Activated naive CD8-positive, alpha-beta T cell treated with anti-CD3 and anti-CD28 coated beads, Interleukin-2, amount 50 U/mL, for 16 hours (primary cell): ENCODE measurements around the gene ACO2.
A peak's percentile ranks its signal among the peaks of the same experiment; 100 is the strongest.
"Not testable (repeated sequence)": the region's sequence is repeated elsewhere in the genome, so short reads cannot be mapped to it uniquely, and the experiment has no call there.

Experiments used
- DNase-seq: peaks from one replicate; pipeline ENCODE4 v3.0.0-alpha.2; 2020; ENCODE audit warnings: low read depth, low spot score

Gene ACO2

GRCh38 chr22:41468381-41469217, at the start of gene ACO2, which contains the start of gene PHF5A:
Gene ACO2 (plus strand): TSS chr22:41469117. CDS start chr22:41469147, 30 bp downstream.
Gene PHF5A (minus strand): TSS chr22:41468692. CDS start chr22:41468653, 39 bp downstream.
- peak; percentile 95 for DNase-seq

- no peak for DNase-seq
These were observed 43.1 kb upstream of the ACO2 start for GRCh38 chr22:41425660-41426365.

- no peak for DNase-seq
These were observed 39.5 kb upstream of the ACO2 start for GRCh38 chr22:41429232-41429950.

- DNase-seq, result no peak
These were observed 39.0 kb upstream of the ACO2 start for GRCh38 chr22:41429951-41430332.

GRCh38 chr22:41431656-41432055, 37.3 kb upstream of the ACO2 start:
- no peak for DNase-seq

GRCh38 chr22:41433480-41433879, 35.4 kb upstream of the ACO2 start:
- DNase-seq, result not testable (repeated sequence)

- not testable (repeated sequence) for DNase-seq
These were observed 34.4 kb upstream of the ACO2 start for GRCh38 chr22:41434361-41435003.

GRCh38 chr22:41435560-41435959, 33.4 kb upstream of the ACO2 start:
- DNase-seq, result no peak

GRCh38 chr22:41436322-41437113, 32.4 kb upstream of the ACO2 start:
- DNase-seq, result no peak

- no peak for DNase-seq
These were observed 31.7 kb upstream of the ACO2 start for GRCh38 chr22:41437198-41437597.

GRCh38 chr22:41440511-41440910, 28.4 kb upstream of the ACO2 start:
- not testable (repeated sequence) for DNase-seq

GRCh38 chr22:41442240-41442792, 26.6 kb upstream of the ACO2 start:
- DNase-seq, result no peak

- DNase-seq, result peak; percentile 66
These were observed 24.4 kb upstream of the ACO2 start for GRCh38 chr22:41444360-41445128.

GRCh38 chr22:41445129-41446056, 23.5 kb upstream of the ACO2 start:
- DNase-seq, result no peak

- no peak for DNase-seq
These were observed 22.8 kb upstream of the ACO2 start for GRCh38 chr22:41446057-41446501.

GRCh38 chr22:41446639-41447434, 22.1 kb upstream of the ACO2 start, which contains the start of gene TOB2:
Gene TOB2 (minus strand): TSS chr22:41446801. CDS start chr22:41437345, 9,456 bp downstream.
- peak; percentile 90 for DNase-seq

GRCh38 chr22:41447435-41448188, 21.3 kb upstream of the ACO2 start:
- DNase-seq, result peak; percentile 22
